Naive B cell (primary cell): ENCODE results near the gene ODR4. TPM values are rescaled to one million over a fixed set of nuclear protein-coding genes. Genes with fewer than 3 reads are reported as not detected.
"Not testable (repeated sequence)": the region's sequence is repeated elsewhere in the genome, so short reads cannot be mapped to it uniquely, and the experiment has no call there.

Experiments
- ATAC-seq, 2 donors: fragments of 150-1000 bp; cut with Tn5 transposase; 2 replicates each; pipeline ENCODE4 v1.10.0; 2021; ENCODE audit warnings: low read depth in 2 of 2, mild to moderate bottlenecking in 2 of 2, moderate library complexity in 2 of 2
- DNase-seq: peaks from one replicate; pipeline ENCODE4 v3.0.0; 2022
- H3K27ac Mint-ChIP-seq, 6 donors: one replicate each; pipeline ENCODE4 v1.8.0; 2020 to 2022; ENCODE audit warnings: mild to moderate bottlenecking in 6 of 6, mixed read lengths in 6 of 6, moderate library complexity in 5 of 6, inconsistent platforms in 2 of 6
- H3K27me3 Mint-ChIP-seq, 3 donors: one replicate each; pipeline ENCODE4 v1.8.0; 2021 to 2022; ENCODE audit warnings: mixed read lengths in 3 of 3, mild to moderate bottlenecking in 1 of 3
- H3K36me3 Mint-ChIP-seq, 2 donors: one replicate each; pipeline ENCODE4 v1.8.0; 2020 to 2022; ENCODE audit warnings: mixed read lengths in 2 of 2, inconsistent platforms in 1 of 2, mild to moderate bottlenecking in 1 of 2
- H3K4me1 Mint-ChIP-seq, 3 donors: one replicate each; pipeline ENCODE4 v1.8.0; 2020 to 2022; ENCODE audit warnings: mixed read lengths in 3 of 3, inconsistent platforms in 1 of 3, mild to moderate bottlenecking in 1 of 3, moderate library complexity in 1 of 3
- H3K4me3 Mint-ChIP-seq, 8 donors: one replicate each; pipeline ENCODE4 v1.8.0; 2020 to 2022; ENCODE audit warnings: mild to moderate bottlenecking in 8 of 8, mixed read lengths in 8 of 8, moderate library complexity in 8 of 8, inconsistent platforms in 2 of 8
- H3K9me3 Mint-ChIP-seq, 7 donors: one replicate each; pipeline ENCODE4 v1.8.0; 2020 to 2022; ENCODE audit warnings: mixed read lengths in 7 of 7, mild to moderate bottlenecking in 5 of 7, inconsistent platforms in 2 of 7, moderate library complexity in 1 of 7
- polyA plus RNA-seq, 6 donors: library from polyadenylated mRNA; unstranded; fragments of 300-500 nt; fragmentation: Illumina TruSeq; gene quantifications; one replicate each; pipeline ENCODE4 v1.2.3, GENCODE V29; 2021; ENCODE audit warnings: low read depth in 6 of 6

The ODR4 gene
- polyA plus RNA-seq, 6 donors from 2014 or later: 6.9 to 10.6 (median 7.7) TPM

DNA sequence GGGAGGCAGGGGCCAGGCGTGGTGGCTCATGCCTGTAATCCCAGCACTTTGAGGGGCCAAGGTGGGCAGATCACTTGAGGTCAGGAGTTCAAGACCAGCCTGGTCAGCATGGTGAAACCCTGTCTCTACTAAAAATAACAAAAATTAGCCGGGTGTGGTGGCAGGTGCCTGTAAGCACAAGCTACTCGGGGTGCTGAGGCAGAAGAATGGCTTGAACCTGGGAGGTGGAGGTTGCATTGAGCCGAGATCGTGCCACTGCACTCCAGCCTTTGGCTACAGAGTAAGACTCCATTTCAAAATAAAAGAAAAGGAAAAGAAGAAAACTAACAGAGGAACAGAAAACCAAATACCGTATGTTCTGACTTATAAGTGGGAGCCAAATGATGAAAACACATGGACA lies 17.1 kb downstream of the ODR4 start:
- H3K36me3 Mint-ChIP-seq: peaks cover 20 to 22% of the 10 kb centered on the region in 2 donors
- H3K4me1 Mint-ChIP-seq, H3K9me3 Mint-ChIP-seq, H3K27ac Mint-ChIP-seq, ATAC-seq, H3K4me3 Mint-ChIP-seq, DNase-seq, H3K27me3 Mint-ChIP-seq: not testable (repeated sequence)

GRCh38 chr1:186401446-186401845 lies 25.8 kb downstream of the ODR4 start:
- H3K36me3 Mint-ChIP-seq, H3K4me1 Mint-ChIP-seq, H3K27me3 Mint-ChIP-seq, H3K4me3 Mint-ChIP-seq, H3K9me3 Mint-ChIP-seq, ATAC-seq, DNase-seq: not testable (repeated sequence)
- peak overlapping the region in 1 of 6 donors; percentile 31 for H3K27ac Mint-ChIP-seq

GRCh38 chr1:186403632-186404031 lies 28.0 kb downstream of the ODR4 start:
- no peaks in the 10 kb centered on the region for H3K27me3 Mint-ChIP-seq
- H3K4me3 Mint-ChIP-seq: no peak overlapping the region
- peak overlapping the region in 1 of 6 donors; percentile 3 for H3K27ac Mint-ChIP-seq
- DNase-seq (no peak), ATAC-seq (no peak)
- H3K4me1 Mint-ChIP-seq: no peaks in the 10 kb centered on the region
- H3K36me3 Mint-ChIP-seq: peaks cover 6 to 12% of the 10 kb centered on the region in 2 donors
- no peaks in the 10 kb centered on the region for H3K9me3 Mint-ChIP-seq

- DNase-seq: peak; percentile 13
- H3K9me3 Mint-ChIP-seq: no peaks in the 10 kb centered on the region
- no peak overlapping the region for H3K4me3 Mint-ChIP-seq
- ATAC-seq: peak; percentile 42 to 58
- H3K27ac Mint-ChIP-seq: peak overlapping the region in 1 of 6 donors; percentile 48
- no peaks in the 10 kb centered on the region for H3K4me1 Mint-ChIP-seq
- peaks cover 6 to 12% of the 10 kb centered on the region in 2 donors for H3K36me3 Mint-ChIP-seq
- no peaks in the 10 kb centered on the region for H3K27me3 Mint-ChIP-seq
Measured at GRCh38 chr1:186404454-186405051, 28.9 kb downstream of the ODR4 start.

- H3K9me3 Mint-ChIP-seq: no peaks in the 10 kb centered on the region
- H3K4me3 Mint-ChIP-seq: no peak overlapping the region
- no peaks in the 10 kb centered on the region for H3K4me1 Mint-ChIP-seq
- H3K36me3 Mint-ChIP-seq: peaks cover 6 to 24% of the 10 kb centered on the region in 2 donors
- H3K27ac Mint-ChIP-seq: no peak overlapping the region
- DNase-seq: no peak
- ATAC-seq: peak in 1 of 2 donors; percentile 13
- no peaks in the 10 kb centered on the region for H3K27me3 Mint-ChIP-seq
Measured at GRCh38 chr1:186409091-186409490, 33.5 kb downstream of the ODR4 start.

- Mint-ChIP-seq H3K9me3 (no peaks in the 10 kb centered on the region), H3K36me3 (peaks cover 0 to 18% of the 10 kb centered on the region in 2 donors), H3K27ac (no peak overlapping the region), H3K4me1 (no peaks in the 10 kb centered on the region), H3K27me3 (no peaks in the 10 kb centered on the region), H3K4me3 (no peak overlapping the region)
- ATAC-seq: no peak
- DNase-seq: no peak
Measured at GRCh38 chr1:186413319-186413718, 37.7 kb downstream of the ODR4 start.

GRCh38 chr1:186418503-186418902 lies 42.9 kb downstream of the ODR4 start:
- Mint-ChIP-seq H3K4me3 (no peak overlapping the region), H3K27ac (no peak overlapping the region), H3K9me3 (peaks cover 0 to 2% (median 0%) of the 10 kb centered on the region in 7 donors), H3K4me1 (no peaks in the 10 kb centered on the region), H3K36me3 (peaks cover 6 to 17% of the 10 kb centered on the region in 2 donors), H3K27me3 (no peaks in the 10 kb centered on the region)
- no peak for ATAC-seq
- DNase-seq: no peak

DNA sequence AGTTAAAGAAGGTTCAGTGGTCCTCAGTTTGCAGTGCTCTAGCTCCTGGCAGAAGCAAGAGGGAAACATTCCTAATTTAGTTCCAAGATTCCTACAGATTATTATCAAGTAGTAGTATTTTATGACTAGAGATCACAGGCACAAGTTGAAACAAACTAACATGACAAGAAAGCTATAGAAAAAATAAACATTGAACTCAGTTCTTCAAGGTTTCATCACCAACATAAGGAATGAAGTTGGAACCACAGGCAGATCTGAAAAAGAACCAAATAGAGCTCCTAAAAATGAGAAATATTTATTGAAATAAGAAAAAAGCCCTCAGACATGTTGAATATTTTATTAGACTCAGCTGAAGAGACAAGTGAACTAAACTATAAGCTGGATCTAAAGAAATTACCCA lies 44.7 kb downstream of the ODR4 start:
- peaks cover 6 to 14% of the 10 kb centered on the region in 2 donors for H3K36me3 Mint-ChIP-seq
- no peaks in the 10 kb centered on the region for H3K4me1 Mint-ChIP-seq
- H3K27me3 Mint-ChIP-seq: no peaks in the 10 kb centered on the region
- ATAC-seq (no peak), DNase-seq (no peak)
- H3K4me3 Mint-ChIP-seq: no peak overlapping the region
- no peak overlapping the region for H3K27ac Mint-ChIP-seq
- peaks cover 0 to 2% (median 0%) of the 10 kb centered on the region in 7 donors for H3K9me3 Mint-ChIP-seq

DNA sequence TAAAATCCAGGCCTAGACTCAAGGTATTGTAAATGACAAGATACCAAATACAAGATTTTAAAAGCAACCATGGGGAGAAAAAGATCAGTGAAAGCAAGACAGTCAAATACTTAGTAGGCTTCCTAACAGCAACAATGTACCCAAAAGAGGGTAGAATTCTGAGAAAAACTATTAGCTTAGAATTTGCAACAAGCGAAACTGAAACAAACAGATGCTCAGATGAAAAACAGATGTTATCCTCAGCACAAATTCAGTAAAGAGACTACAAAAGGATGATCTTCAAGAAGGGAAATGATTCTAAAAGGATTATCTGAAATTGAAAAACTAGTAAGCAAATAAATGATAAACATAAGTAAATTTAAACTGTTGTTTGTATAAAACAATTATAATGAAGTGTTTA lies 45.3 kb downstream of the ODR4 start:
- Mint-ChIP-seq H3K4me1 (no peaks in the 10 kb centered on the region), H3K27ac (no peak overlapping the region), H3K4me3 (no peak overlapping the region), H3K9me3 (peaks cover 0 to 2% (median 0%) of the 10 kb centered on the region in 7 donors), H3K36me3 (peaks cover 6 to 14% of the 10 kb centered on the region in 2 donors), H3K27me3 (no peaks in the 10 kb centered on the region)
- DNase-seq: no peak
- no peak for ATAC-seq

- DNase-seq (no peak), ATAC-seq (no peak)
- H3K4me3 Mint-ChIP-seq: no peak overlapping the region
- no peaks in the 10 kb centered on the region for H3K27me3 Mint-ChIP-seq
- H3K4me1 Mint-ChIP-seq: no peaks in the 10 kb centered on the region
- peaks cover 0 to 2% (median 0%) of the 10 kb centered on the region in 7 donors for H3K9me3 Mint-ChIP-seq
- H3K27ac Mint-ChIP-seq: peak overlapping the region in 1 of 6 donors; percentile 33
- H3K36me3 Mint-ChIP-seq: peaks cover 6 to 14% of the 10 kb centered on the region in 2 donors
Measured at GRCh38 chr1:186421446-186421845, 45.8 kb downstream of the ODR4 start.

DNA sequence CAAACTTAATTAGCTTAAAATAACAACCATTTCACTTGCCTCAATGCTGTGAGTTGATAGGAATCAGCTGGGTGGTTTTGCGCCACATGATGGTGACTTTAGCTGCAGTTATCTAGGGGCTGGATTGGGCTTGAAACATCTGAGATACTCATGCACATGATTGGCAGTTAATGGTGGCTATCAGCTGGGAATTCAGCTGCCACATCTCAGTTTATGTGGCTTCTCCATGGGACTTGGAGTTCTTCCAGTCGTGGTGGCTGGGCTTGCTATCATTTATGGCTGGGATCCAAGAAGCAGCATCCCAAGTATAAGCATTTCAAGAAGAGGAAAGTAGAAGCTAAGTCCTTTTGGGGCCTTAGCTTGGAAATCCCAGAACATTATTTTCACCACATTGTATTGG lies 48.9 kb downstream of the ODR4 start:
- no peak for ATAC-seq
- no peaks in the 10 kb centered on the region for H3K4me1 Mint-ChIP-seq
- no peak overlapping the region for H3K4me3 Mint-ChIP-seq
- no peak overlapping the region for H3K27ac Mint-ChIP-seq
- H3K9me3 Mint-ChIP-seq: peaks cover 0 to 2% (median 0%) of the 10 kb centered on the region in 7 donors
- no peaks in the 10 kb centered on the region for H3K36me3 Mint-ChIP-seq
- DNase-seq: no peak
- H3K27me3 Mint-ChIP-seq: no peaks in the 10 kb centered on the region

DNA sequence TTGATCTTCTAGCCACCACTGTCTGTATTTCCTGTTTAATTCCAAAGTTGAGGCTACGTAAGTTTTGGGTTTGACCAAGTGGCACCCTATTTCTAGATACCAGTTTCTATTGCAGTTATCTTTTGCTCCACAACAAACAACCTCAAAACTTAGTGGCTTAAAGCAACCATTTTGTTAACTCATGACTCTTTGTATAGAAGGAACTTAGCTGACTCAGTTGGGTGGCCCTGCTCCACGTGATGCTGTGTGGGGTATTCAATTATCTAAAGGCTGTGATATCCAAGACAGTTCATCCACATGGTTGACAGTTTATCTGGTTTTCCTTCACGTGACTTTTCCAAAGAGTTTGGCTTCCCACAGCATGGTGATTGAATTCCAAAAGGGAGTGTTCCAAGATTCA lies 50.5 kb downstream of the ODR4 start:
- H3K27ac Mint-ChIP-seq: no peak overlapping the region
- no peaks in the 10 kb centered on the region for H3K36me3 Mint-ChIP-seq
- H3K4me3 Mint-ChIP-seq: no peak overlapping the region

DNA sequence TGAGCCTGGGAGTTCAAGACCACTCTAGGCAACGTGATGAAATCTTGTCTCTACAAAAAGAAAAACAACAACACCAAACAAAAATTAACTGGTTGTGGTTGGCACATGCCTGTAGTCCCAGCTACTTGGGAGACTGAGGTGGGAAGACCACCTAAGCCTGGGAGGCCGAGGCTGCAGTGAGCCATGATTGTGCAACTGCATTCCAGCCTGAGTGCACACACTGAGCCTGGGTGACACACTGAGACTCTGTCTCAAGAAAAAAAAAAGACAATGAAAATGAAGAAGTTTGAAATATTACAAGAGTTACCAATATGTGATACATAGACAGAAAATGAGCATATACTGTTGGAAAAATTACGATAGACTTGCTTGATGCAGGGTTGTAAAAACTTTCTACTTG lies 53.4 kb downstream of the ODR4 start:
- ATAC-seq (no peak), DNase-seq (no peak)
- H3K4me1 Mint-ChIP-seq: no peaks in the 10 kb centered on the region
- H3K36me3 Mint-ChIP-seq: no peaks in the 10 kb centered on the region
- no peaks in the 10 kb centered on the region for H3K27me3 Mint-ChIP-seq
- peaks cover 0 to 2% (median 0%) of the 10 kb centered on the region in 7 donors for H3K9me3 Mint-ChIP-seq
- H3K4me3 Mint-ChIP-seq: no peak overlapping the region
- H3K27ac Mint-ChIP-seq: peak overlapping the region in 1 of 6 donors; percentile 65

More for the DNA sequence above, 50.5 kb downstream of the ODR4 start:
- Mint-ChIP-seq H3K4me1 (no peaks in the 10 kb centered on the region), H3K27me3 (no peaks in the 10 kb centered on the region), H3K9me3 (peaks cover 0 to 2% (median 0%) of the 10 kb centered on the region in 7 donors)
- no peak for DNase-seq
- ATAC-seq: no peak

DNA sequence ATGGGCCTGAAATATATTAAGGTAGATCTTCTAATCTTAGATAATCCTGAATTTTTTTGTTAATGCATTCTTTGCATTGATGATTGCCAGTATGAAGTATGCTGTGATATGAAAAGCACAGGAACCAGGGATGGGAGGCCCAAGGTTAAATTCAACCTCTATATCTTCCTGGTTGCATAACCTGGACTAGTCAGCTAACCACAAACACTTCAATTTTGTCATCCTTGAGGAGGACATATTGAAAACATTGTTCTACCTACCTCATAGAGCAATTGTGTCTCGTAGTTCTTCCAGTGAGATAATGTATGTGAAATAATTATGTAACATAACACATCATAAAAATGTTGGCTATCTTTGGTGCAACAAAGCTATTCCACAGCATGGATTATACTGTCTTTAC lies 59.7 kb downstream of the ODR4 start:
- H3K4me3 Mint-ChIP-seq: no peak overlapping the region
- H3K27me3 Mint-ChIP-seq: no peaks in the 10 kb centered on the region
- no peaks in the 10 kb centered on the region for H3K4me1 Mint-ChIP-seq
- no peak overlapping the region for H3K27ac Mint-ChIP-seq
- DNase-seq (no peak), ATAC-seq (no peak)
- no peaks in the 10 kb centered on the region for H3K9me3 Mint-ChIP-seq
- peaks cover 0 to 8% of the 10 kb centered on the region in 2 donors for H3K36me3 Mint-ChIP-seq

GRCh38 chr1:186438567-186438966 lies 62.9 kb downstream of the ODR4 start:
- no peak overlapping the region for H3K27ac Mint-ChIP-seq
- H3K27me3 Mint-ChIP-seq: no peaks in the 10 kb centered on the region
- no peak for ATAC-seq
- H3K4me3 Mint-ChIP-seq: no peak overlapping the region
- H3K4me1 Mint-ChIP-seq: no peaks in the 10 kb centered on the region
- no peak for DNase-seq
- peaks cover 0 to 8% of the 10 kb centered on the region in 2 donors for H3K36me3 Mint-ChIP-seq
- no peaks in the 10 kb centered on the region for H3K9me3 Mint-ChIP-seq
